Ishikawa (cell line): ENCODE results near the gene PTPN18.

Experiments
- CEBPB ChIP-seq: IDR thresholded peaks from 2 replicates; pipeline ENCODE4 v1.6.1; 2012
- CREB1 ChIP-seq: IDR thresholded peaks from 2 replicates; pipeline ENCODE4 v1.6.1; 2012; ENCODE audit warnings: low read depth
- EGR1 ChIP-seq: IDR thresholded peaks from 2 replicates; pipeline ENCODE4 v1.6.1; 2012
- EP300 ChIP-seq: IDR thresholded peaks from 2 replicates; pipeline ENCODE4 v1.6.1; 2012; ENCODE audit warnings: borderline replicate concordance
- FOXM1 ChIP-seq: IDR thresholded peaks from 2 replicates; pipeline ENCODE4 v1.6.1; 2012; ENCODE audit warnings: low read depth, borderline replicate concordance
- NFIC ChIP-seq: IDR thresholded peaks from 2 replicates; pipeline ENCODE4 v1.6.1; 2012
- RAD21 ChIP-seq: IDR thresholded peaks from 2 replicates; pipeline ENCODE4 v1.6.1; 2012; ENCODE audit warnings: low read depth
- TAF1 ChIP-seq: IDR thresholded peaks from 2 replicates; pipeline ENCODE4 v1.6.1; 2012; ENCODE audit warnings: low read depth, mild to moderate bottlenecking
- TCF12 ChIP-seq: IDR thresholded peaks from 2 replicates; pipeline ENCODE4 v1.6.1; 2012; ENCODE audit warnings: low read depth
- TEAD4 ChIP-seq: IDR thresholded peaks from 2 replicates; pipeline ENCODE4 v1.6.1; 2012
- YY1 ChIP-seq: IDR thresholded peaks from 2 replicates; pipeline ENCODE4 v1.6.1; 2012; ENCODE audit warnings: low read depth
- ZBTB7A ChIP-seq: IDR thresholded peaks from 2 replicates; pipeline ENCODE4 v1.6.1; 2012; ENCODE audit warnings: low read depth
- TF ChIP-seq, protein P1 (sequence below): IDR thresholded peaks from 2 replicates; pipeline ENCODE4 v1.6.1; 2012
- TF ChIP-seq, protein P2 (sequence below): IDR thresholded peaks from 2 replicates; pipeline ENCODE4 v1.6.1; 2012
- TF ChIP-seq, protein P3 (sequence below): IDR thresholded peaks from 2 replicates; pipeline ENCODE4 v1.6.1; 2012; ENCODE audit warnings: low read depth, mild to moderate bottlenecking

The PTPN18 gene

DNA sequence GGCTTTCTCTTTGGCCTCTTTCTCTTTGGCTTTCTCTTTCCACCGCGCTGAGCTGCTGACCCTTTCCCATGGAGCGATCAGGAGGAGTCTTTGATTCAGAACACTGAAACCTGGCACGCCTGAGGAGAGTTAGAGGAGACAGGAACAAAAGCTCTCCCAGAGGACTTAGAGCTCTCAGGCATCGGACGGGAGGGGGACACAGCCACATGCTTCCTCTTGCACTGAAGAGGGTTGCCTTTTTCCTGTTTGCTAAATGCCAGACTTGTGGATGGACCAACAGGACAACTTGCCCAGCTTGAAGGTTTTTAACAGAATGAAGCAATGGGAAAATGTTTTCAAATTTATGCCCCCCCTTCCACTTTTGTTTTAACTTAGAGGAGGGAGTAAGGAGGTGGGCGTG, 3.6 kb upstream of the PTPN18 start:
- TF ChIP-seq EP300 (no peak), ZBTB7A (no peak), CEBPB (no peak), NFIC (no peak), TCF12 (no peak), FOXM1 (no peak), CREB1 (no peak), EGR1 (no peak), TAF1 (no peak), TEAD4 (no peak), RAD21 (no peak), YY1 (no peak)
- TF ChIP-seq, protein P1, sequence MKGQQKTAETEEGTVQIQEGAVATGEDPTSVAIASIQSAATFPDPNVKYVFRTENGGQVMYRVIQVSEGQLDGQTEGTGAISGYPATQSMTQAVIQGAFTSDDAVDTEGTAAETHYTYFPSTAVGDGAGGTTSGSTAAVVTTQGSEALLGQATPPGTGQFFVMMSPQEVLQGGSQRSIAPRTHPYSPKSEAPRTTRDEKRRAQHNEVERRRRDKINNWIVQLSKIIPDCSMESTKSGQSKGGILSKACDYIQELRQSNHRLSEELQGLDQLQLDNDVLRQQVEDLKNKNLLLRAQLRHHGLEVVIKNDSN, result no peak
- TF ChIP-seq, protein P2, sequence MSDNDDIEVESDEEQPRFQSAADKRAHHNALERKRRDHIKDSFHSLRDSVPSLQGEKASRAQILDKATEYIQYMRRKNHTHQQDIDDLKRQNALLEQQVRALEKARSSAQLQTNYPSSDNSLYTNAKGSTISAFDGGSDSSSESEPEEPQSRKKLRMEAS, result no peak
- TF ChIP-seq, protein P3, sequence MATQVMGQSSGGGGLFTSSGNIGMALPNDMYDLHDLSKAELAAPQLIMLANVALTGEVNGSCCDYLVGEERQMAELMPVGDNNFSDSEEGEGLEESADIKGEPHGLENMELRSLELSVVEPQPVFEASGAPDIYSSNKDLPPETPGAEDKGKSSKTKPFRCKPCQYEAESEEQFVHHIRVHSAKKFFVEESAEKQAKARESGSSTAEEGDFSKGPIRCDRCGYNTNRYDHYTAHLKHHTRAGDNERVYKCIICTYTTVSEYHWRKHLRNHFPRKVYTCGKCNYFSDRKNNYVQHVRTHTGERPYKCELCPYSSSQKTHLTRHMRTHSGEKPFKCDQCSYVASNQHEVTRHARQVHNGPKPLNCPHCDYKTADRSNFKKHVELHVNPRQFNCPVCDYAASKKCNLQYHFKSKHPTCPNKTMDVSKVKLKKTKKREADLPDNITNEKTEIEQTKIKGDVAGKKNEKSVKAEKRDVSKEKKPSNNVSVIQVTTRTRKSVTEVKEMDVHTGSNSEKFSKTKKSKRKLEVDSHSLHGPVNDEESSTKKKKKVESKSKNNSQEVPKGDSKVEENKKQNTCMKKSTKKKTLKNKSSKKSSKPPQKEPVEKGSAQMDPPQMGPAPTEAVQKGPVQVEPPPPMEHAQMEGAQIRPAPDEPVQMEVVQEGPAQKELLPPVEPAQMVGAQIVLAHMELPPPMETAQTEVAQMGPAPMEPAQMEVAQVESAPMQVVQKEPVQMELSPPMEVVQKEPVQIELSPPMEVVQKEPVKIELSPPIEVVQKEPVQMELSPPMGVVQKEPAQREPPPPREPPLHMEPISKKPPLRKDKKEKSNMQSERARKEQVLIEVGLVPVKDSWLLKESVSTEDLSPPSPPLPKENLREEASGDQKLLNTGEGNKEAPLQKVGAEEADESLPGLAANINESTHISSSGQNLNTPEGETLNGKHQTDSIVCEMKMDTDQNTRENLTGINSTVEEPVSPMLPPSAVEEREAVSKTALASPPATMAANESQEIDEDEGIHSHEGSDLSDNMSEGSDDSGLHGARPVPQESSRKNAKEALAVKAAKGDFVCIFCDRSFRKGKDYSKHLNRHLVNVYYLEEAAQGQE, result no peak

DNA sequence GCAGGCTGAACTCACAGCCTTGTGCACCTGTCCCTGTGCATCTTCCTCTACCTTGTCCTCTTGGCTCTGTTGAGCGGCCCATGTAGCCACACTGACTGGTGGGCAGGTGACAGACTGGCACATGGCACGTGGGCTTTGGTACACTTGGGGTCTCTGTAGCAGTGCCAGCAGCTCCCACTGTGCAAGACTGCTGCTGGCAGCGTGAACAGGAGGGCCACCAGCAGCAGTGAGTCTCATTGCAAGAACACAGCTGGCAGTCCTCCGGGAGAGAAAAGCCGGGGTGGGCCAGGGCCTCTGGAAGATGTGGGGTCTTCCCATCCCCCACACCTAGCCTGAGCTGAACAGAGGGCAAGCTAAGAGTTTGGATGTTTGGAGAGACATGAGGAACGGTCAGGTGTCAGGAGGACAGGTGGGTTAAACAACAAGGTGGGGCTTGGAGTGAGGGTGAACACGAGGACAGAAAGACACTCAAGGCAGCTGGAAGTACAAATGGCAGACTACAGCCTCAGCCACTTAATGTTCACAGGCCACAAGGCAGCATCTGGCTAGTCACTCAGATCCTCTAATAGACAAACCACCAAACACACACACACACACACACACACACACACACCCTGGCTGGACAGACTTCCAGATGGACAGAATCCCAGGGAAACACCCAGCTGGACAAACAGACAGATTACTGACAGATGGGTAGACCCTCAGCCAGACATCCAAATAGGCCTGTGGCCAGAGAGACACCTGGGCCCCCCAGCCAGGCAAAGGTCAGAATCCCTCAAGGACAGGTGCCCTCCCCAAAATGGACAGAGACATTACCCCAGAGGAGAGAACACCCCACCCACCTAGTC, 2.3 kb upstream of the PTPN18 start:
- TF ChIP-seq NFIC (no peak), RAD21 (no peak), CEBPB (no peak), YY1 (no peak), TCF12 (no peak), TEAD4 (no peak), EP300 (no peak), TAF1 (no peak), FOXM1 (no peak), EGR1 (no peak), ZBTB7A (no peak)
- TF ChIP-seq, protein P2, result no peak
- TF ChIP-seq, protein P1, result no peak

DNA sequence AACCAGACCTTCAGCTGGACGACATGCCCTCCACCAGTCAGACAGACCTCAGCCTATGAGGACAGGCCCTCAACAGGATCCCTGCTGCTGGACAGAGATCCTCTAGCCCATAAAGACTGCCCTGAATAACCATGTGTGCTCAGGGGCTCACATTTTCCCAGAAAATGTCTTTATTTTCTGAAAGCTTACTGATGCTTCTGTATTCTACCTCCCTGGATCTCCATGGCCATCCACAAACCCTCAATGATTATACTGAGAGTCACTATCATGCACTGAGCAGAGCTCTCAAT, 1.8 kb upstream of the PTPN18 start:
- no peak for TF ChIP-seq TCF12
- TF ChIP-seq, protein P3, result peak; percentile 32; the same call in 1 of the 2 replicates

DNA sequence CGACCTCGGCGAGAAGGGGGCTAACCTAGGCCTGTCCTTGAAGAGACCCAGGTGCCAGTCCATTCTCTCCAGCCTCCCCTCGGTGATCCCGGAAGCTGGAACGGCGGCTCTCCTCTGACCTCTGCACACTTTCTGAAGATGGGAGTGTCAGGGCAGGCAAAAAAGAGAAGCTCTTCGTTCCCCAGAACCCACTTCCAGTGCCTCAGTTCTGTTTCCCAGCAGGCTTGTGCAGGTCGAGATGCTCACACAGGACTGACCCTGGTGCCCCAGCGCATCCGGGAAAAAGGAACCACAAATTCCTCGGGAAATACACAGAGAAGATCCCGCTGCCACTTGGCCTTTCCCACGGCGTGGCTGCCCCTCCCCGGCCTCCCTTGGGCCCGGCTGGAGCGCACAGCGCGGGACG, 681 bp upstream of the PTPN18 start:
- TF ChIP-seq CEBPB (no peak), ZBTB7A (no peak), EGR1 (no peak), FOXM1 (no peak), EP300 (no peak), YY1 (no peak), TEAD4 (no peak), NFIC (no peak), TCF12 (no peak), TAF1 (no peak), CREB1 (no peak)
- TF ChIP-seq, protein P1, result no peak
- TF ChIP-seq, protein P2, result no peak

DNA sequence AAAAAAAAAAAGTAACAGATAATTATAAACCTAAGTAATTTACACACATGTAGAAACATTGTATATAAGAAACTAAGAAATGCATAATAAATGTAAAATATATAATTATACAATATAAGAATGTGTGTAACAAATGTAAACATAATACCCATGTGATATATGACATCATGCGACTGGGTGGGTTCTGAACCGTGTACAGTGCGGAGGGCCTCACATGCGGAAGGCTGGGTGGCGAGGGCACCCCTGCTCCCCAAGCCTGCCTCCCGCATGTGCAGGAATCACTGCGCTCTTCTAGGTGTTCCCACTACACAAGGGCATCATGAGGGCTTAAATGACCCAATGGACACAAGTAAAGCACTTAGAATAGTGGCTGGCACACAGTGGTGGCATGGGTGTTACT, 2.0 kb downstream of the PTPN18 start:
- TF ChIP-seq TAF1, result no peak
- no peak for TF ChIP-seq RAD21
- no peak for TF ChIP-seq CEBPB
- no peak for TF ChIP-seq FOXM1
- no peak for TF ChIP-seq ZBTB7A
- TF ChIP-seq YY1, result no peak
- no peak for TF ChIP-seq EP300
- TF ChIP-seq, protein P2, result no peak
- TF ChIP-seq, protein P1, result no peak
- no peak for TF ChIP-seq TEAD4
- TF ChIP-seq CREB1, result no peak
- no peak for TF ChIP-seq NFIC
- TF ChIP-seq, protein P3, result no peak
- TF ChIP-seq EGR1, result no peak
- no peak for TF ChIP-seq TCF12
